GM21390 (cell line): ENCODE results near the gene EGLN1.

Experiments
- ATAC-seq: cut with Tn5 transposase; IDR thresholded peaks from one replicate; pipeline ENCODE4 v1.9.1; 2021; ENCODE audit not compliant: unreplicated experiment

Gene EGLN1

GRCh38 chr1:231334952-231335351, 87.1 kb downstream of the EGLN1 start:
- no peak for ATAC-seq

- ATAC-seq: peak; percentile 34
Observed at GRCh38 chr1:231334079-231334666, 87.9 kb downstream of the EGLN1 start.

- no peak for ATAC-seq
Observed at GRCh38 chr1:231332761-231333160, 89.3 kb downstream of the EGLN1 start.

GRCh38 chr1:231329483-231329882, 92.6 kb downstream of the EGLN1 start:
- no peak for ATAC-seq

GRCh38 chr1:231327617-231328016, 94.5 kb downstream of the EGLN1 start:
- ATAC-seq: no peak

- no peak for ATAC-seq
Observed at GRCh38 chr1:231326248-231326647, 95.8 kb downstream of the EGLN1 start.

- no peak for ATAC-seq
Observed at GRCh38 chr1:231324660-231325059, 97.4 kb downstream of the EGLN1 start.

GRCh38 chr1:231322880-231323530, 99.1 kb downstream of the EGLN1 start:
- ATAC-seq: no peak

- no peak for ATAC-seq
Observed at GRCh38 chr1:231319080-231319479, 103.0 kb downstream of the EGLN1 start.

- ATAC-seq: no peak
Observed at GRCh38 chr1:231318568-231318967, 103.5 kb downstream of the EGLN1 start.

- no peak for ATAC-seq
Observed at GRCh38 chr1:231318015-231318355, 104.1 kb downstream of the EGLN1 start.

GRCh38 chr1:231317306-231318014, 104.6 kb downstream of the EGLN1 start:
- no peak for ATAC-seq

- ATAC-seq: peak; percentile 86
Observed at GRCh38 chr1:231315887-231316286, 106.2 kb downstream of the EGLN1 start.
